ENCODE results near the gene CDRT4.

CDRT4 gene

DNA sequence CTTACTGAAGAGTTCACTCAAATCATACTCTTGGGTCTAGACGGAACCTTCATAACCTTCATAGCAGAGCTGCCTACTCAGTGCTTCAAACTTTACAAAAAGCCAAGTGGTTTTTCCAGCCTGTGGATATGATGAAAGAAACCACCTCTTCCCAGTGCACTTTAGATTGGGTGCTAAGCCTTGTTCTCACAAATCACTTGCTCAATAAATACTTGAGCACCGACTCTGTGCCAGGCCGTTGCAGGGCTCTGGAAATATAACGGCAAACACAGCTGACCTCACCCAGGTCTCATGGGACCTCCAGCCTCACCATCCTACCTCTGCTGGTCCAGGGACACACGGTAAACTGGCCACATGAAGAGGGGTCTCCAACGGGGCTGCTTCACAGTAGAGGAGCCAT is 35.7 kb downstream of the CDRT4 start:
- WGBS, 2 experiments (ENCODE audit: insufficient coverage in 2 of 2) = 90 to 99% methylated on average over 2 to 6 of the region's 6 CpGs
- Histone ChIP-seq H3K4me3 (ENCODE audit: extremely low read depth, insufficient read depth, low read length, poor library complexity, severe bottlenecking) (no peak overlapping the region), H3K27ac (ENCODE audit: low read depth, low read length, severe bottlenecking) (peak overlapping the region; percentile 13), H3K36me3 (ENCODE audit: control insufficient read depth, insufficient read depth, low read length) (peaks cover 11% of the 10 kb centered on the region), H3K9me3 (ENCODE audit: control insufficient read depth, low read length) (no peaks in the 10 kb centered on the region), H3K4me1 (ENCODE audit: control insufficient read depth, insufficient read depth, low read length, poor library complexity, severe bottlenecking) (peaks cover 5% of the 10 kb centered on the region)

DNA sequence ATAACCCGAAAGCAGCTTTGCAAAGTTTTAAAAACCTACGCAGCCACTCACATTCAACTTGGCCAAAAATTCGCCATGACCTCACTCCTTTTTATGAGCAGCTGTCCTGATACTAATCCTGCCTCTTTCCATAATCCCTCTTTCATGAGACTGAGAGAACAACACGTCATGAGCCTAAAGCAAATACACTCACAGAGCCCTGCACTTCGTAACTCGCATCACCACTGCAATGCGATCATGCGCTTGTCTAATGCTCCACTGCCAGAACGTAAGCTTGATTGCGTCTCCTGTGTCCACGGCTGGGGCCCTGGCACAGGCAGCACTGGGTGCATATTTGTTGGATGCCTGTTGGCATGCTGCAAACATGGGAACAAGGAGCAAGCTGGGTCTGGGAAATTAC is 36.2 kb downstream of the CDRT4 start:
- Histone ChIP-seq H3K4me1 (ENCODE audit: control insufficient read depth, insufficient read depth, low read length, poor library complexity, severe bottlenecking) (no peaks in the 10 kb centered on the region), H3K9me3 (ENCODE audit: control insufficient read depth, low read length) (no peaks in the 10 kb centered on the region), H3K36me3 (ENCODE audit: control insufficient read depth, insufficient read depth, low read length) (peaks cover 6% of the 10 kb centered on the region), H3K4me3 (ENCODE audit: extremely low read depth, insufficient read depth, low read length, poor library complexity, severe bottlenecking) (no peak overlapping the region), H3K27ac (ENCODE audit: low read depth, low read length, severe bottlenecking) (peak overlapping the region; percentile 13)
- WGBS, 2 experiments (ENCODE audit: insufficient coverage in 2 of 2) = 90 to 91% methylated on average over 11 of the region's 11 CpGs

DNA sequence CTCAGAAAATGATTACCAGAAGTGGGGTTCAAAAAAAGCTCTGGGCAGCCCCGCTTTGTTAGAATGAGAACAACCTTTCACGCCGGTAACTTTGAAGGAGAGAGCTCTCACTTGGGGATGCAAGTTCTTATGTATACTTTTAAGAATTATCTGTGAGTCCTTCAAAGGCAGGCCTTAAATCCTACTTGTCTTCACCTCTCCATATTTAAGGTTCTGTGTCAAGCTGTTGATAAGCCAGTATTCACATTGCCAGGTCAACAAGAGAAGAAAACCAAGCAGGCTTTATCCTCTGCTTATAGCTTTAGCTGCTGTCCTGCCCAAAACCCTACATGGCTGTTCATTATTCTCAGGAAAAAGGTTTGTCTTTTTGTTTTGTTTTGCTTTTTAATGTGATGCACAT is 42.9 kb downstream of the CDRT4 start:
- H3K36me3 ChIP-seq (ENCODE audit: control insufficient read depth, insufficient read depth, low read length) = no peaks in the 10 kb centered on the region
- H3K27ac ChIP-seq (ENCODE audit: low read depth, low read length, severe bottlenecking) = no peak overlapping the region
- no peak overlapping the region for H3K4me3 ChIP-seq (ENCODE audit: extremely low read depth, insufficient read depth, low read length, poor library complexity, severe bottlenecking)
- WGBS, 2 experiments (ENCODE audit: insufficient coverage in 2 of 2) = 95 to 100% methylated on average over 2 to 3 of the region's 3 CpGs
- H3K9me3 ChIP-seq (ENCODE audit: control insufficient read depth, low read length) = no peaks in the 10 kb centered on the region
- H3K4me1 ChIP-seq (ENCODE audit: control insufficient read depth, insufficient read depth, low read length, poor library complexity, severe bottlenecking) = peaks cover 2% of the 10 kb centered on the region

DNA sequence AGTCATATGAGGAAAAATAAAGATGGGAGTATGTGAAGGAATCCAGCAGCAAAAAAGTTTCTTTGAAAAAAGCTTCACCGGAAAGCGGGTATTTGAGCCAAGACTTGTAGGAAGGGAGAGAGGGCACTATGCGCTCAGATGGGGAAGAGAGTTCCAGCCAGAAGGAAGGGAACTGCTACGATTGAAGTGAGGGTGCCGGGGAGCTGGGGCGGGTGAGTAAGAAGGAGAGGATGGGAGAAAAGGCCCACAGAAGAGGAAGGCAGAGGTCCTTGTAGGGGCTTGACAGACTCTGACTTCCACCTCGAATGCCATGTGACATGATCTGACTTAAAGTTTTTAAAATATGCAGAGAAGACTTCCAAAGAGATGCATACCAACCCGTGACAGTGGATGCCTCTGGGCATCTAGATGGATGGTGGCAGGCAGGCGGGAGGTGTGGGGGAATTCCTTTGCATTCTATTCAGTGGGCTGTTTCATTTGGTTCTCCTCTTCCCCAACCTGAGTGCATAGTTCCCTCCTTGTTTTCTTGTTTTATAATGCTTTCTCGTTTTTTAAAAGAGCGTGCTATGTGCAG is 44.9 kb downstream of the CDRT4 start:
- Histone ChIP-seq H3K4me3 (ENCODE audit: extremely low read depth, insufficient read depth, low read length, poor library complexity, severe bottlenecking) (no peak overlapping the region), H3K27ac (ENCODE audit: low read depth, low read length, severe bottlenecking) (no peak overlapping the region), H3K9me3 (ENCODE audit: control insufficient read depth, low read length) (no peaks in the 10 kb centered on the region), H3K36me3 (ENCODE audit: control insufficient read depth, insufficient read depth, low read length) (no peaks in the 10 kb centered on the region), H3K4me1 (ENCODE audit: control insufficient read depth, insufficient read depth, low read length, poor library complexity, severe bottlenecking) (peaks cover 2% of the 10 kb centered on the region)
- 88 to 91% methylated on average over 8 to 9 of the region's 11 CpGs for WGBS, 2 experiments (ENCODE audit: insufficient coverage in 2 of 2)

DNA sequence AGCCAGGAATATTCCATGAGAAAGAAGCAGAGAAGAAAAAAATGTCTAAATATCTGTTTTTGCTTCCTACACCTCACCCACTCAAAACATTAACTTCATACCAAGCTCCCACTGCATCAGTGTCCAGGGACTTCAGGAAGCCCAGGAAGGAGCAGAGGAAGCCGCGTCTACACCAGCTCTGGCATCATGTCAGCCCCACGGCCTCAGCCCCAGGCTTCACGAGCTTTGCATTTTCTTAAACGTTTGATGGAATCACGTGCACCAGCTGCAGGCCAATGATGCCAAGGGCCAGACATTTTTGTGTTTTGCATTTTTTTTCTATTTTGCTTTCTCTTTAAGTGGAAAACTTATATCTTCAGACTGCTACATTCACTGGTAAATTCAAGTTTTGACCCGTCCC is 48.6 kb downstream of the CDRT4 start:
- H3K4me1 ChIP-seq (ENCODE audit: control insufficient read depth, insufficient read depth, low read length, poor library complexity, severe bottlenecking) = peaks cover 2% of the 10 kb centered on the region
- H3K4me3 ChIP-seq (ENCODE audit: extremely low read depth, insufficient read depth, low read length, poor library complexity, severe bottlenecking) = no peak overlapping the region
- H3K9me3 ChIP-seq (ENCODE audit: control insufficient read depth, low read length) = no peaks in the 10 kb centered on the region
- WGBS, 2 experiments (ENCODE audit: insufficient coverage in 2 of 2) = 94 to 98% methylated on average over 6 to 7 of the region's 7 CpGs
- H3K27ac ChIP-seq (ENCODE audit: low read depth, low read length, severe bottlenecking) = no peak overlapping the region
- H3K36me3 ChIP-seq (ENCODE audit: control insufficient read depth, insufficient read depth, low read length) = no peaks in the 10 kb centered on the region

DNA sequence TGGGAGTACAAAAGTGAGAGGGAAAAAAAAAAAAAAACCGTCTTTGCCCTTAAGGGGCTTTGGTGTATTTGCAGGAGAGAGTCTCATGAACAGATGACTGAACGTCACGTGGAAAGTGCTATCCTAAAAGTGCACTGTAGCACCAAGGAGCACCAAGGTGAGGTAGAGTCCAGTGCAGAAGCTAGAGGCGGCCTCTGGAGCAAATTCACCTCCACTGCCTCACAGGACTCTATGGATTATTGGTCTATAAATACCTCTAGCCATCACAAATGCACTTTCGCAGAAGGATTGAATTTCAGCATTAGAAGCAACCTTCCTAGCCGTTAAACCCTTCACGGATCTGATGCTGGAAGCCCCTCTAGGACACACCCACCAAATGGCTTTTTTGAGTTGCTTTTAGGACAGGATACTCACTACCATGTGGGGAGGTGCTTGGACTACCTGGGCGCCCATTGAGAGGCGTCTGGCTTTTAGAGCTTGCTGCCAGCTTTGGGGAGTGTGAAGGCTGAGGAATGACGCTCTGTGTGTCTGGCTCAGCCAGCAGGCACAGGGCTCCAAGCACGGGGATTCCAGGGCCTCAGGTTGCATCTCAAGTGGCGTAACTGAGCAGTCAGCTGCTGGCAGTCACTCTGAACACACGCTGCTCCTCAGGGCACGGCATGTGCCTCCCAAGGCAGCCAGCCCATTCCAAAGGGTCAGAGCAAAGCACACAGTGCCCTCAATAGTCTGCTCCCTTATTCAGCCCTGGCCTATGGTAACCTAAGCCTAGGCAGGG is 52.7 kb downstream of the CDRT4 start:
- no peak overlapping the region for H3K27ac ChIP-seq (ENCODE audit: low read depth, low read length, severe bottlenecking)
- H3K36me3 ChIP-seq (ENCODE audit: control insufficient read depth, insufficient read depth, low read length) = no peaks in the 10 kb centered on the region
- H3K4me1 ChIP-seq (ENCODE audit: control insufficient read depth, insufficient read depth, low read length, poor library complexity, severe bottlenecking) = peaks cover 10% of the 10 kb centered on the region
- WGBS, 2 experiments (ENCODE audit: insufficient coverage in 2 of 2) = 84 to 91% methylated on average over 13 of the region's 14 CpGs
- no peaks in the 10 kb centered on the region for H3K9me3 ChIP-seq (ENCODE audit: control insufficient read depth, low read length)
- H3K4me3 ChIP-seq (ENCODE audit: extremely low read depth, insufficient read depth, low read length, poor library complexity, severe bottlenecking) = no peak overlapping the region

DNA sequence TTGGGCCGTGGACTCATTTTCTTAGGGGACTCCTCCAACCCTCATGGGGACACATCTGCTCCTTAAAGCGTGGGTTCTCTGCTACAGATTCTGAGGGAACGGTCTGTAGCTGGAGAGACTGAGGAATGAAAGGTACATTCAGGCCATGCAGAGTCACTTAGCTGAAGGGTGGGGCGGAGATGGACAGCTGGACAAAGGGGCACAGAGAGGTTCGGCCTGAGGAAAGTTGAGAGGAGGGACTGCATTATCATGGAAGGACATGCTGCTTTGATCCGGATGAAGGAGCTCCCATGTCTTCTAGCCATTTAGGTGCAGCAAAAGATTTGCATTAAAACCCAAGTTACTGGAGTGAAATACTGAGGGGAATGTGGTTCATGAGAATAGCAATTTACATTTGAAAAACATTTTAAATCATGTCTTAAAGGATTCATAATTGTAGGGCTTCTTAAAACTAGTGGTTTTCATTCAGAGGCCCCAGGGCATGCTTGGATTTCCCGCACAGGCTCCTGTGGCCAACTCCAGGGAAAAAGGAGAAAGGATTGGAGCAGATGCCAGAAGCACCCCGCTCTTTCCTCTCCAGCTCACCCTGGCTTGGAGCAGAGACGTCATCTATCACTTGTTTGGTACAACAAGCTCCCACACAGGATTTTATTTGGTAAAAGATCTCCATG is 54.2 kb downstream of the CDRT4 start:
- H3K9me3 ChIP-seq (ENCODE audit: control insufficient read depth, low read length) = no peaks in the 10 kb centered on the region
- no peaks in the 10 kb centered on the region for H3K36me3 ChIP-seq (ENCODE audit: control insufficient read depth, insufficient read depth, low read length)
- H3K4me1 ChIP-seq (ENCODE audit: control insufficient read depth, insufficient read depth, low read length, poor library complexity, severe bottlenecking) = peaks cover 16% of the 10 kb centered on the region
- no peak overlapping the region for H3K4me3 ChIP-seq (ENCODE audit: extremely low read depth, insufficient read depth, low read length, poor library complexity, severe bottlenecking)
- 85 to 87% methylated on average over 6 to 7 of the region's 9 CpGs for WGBS, 2 experiments (ENCODE audit: insufficient coverage in 2 of 2)
- no peak overlapping the region for H3K27ac ChIP-seq (ENCODE audit: low read depth, low read length, severe bottlenecking)

DNA sequence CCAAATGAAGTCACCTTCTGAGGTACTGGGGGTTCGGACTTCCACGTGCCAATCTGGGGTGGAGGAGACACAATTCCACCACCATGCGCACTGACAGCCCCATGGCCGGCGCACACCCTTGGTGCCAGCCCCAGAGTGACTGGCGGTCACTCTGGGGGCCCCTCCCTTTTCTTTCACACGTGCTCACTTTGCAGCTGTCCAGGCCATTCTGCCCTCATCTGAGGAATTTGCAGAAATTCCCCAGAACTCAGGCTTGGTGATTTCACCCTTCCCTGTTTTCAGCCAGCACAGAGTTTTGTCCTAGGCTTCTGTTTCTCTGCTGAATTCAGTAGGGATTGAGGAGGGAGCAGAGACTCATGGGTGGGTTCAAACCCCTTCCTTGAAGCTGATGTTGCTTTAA is 54.8 kb downstream of the CDRT4 start:
- 82 to 84% methylated on average over 4 to 7 of the region's 7 CpGs for WGBS, 2 experiments (ENCODE audit: insufficient coverage in 2 of 2)
- Histone ChIP-seq H3K9me3 (ENCODE audit: control insufficient read depth, low read length) (no peaks in the 10 kb centered on the region), H3K4me1 (ENCODE audit: control insufficient read depth, insufficient read depth, low read length, poor library complexity, severe bottlenecking) (peaks cover 16% of the 10 kb centered on the region), H3K4me3 (ENCODE audit: extremely low read depth, insufficient read depth, low read length, poor library complexity, severe bottlenecking) (no peak overlapping the region), H3K27ac (ENCODE audit: low read depth, low read length, severe bottlenecking) (no peak overlapping the region), H3K36me3 (ENCODE audit: control insufficient read depth, insufficient read depth, low read length) (no peaks in the 10 kb centered on the region)

DNA sequence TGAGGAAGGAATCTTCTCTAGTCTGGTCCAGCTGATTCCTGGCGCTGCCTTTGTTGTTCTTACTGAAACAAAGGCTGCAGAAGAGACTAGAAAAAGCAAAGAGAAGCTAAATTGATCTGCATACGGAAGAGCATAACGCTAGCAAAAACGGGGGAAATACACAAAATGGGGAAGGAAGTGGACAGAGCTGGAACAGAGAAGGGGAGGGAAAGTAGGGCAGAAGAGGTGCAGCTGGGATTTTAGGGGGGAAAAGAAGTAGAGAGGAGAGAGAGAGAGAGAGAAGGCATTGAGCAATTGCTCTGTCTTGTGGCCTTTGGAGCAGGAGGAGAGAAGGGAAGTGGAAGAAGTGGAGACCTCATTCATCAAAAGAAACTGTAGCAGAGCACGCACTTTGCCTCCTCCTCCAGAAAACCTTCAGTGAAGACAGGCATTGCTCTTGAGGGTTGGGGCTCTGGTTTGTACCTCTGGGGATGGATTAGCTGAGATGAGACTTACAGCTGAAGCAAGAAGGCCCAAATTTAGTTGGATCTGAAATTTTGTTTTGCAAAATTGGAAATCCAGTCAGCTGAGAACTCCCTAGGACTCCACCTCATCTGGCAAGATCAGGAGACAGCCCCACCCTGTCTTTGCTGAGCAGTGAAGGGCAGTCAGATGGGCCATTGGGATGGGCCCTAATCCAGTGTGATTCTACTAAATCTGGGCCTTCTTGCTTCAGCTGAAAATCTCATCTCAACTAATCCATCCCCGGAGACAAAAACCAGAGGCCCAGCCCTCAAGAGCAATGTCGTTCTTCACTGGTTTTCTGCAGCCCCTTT is 55.8 kb downstream of the CDRT4 start:
- Histone ChIP-seq H3K27ac (ENCODE audit: low read depth, low read length, severe bottlenecking) (no peak overlapping the region), H3K4me1 (ENCODE audit: control insufficient read depth, insufficient read depth, low read length, poor library complexity, severe bottlenecking) (peaks cover 17% of the 10 kb centered on the region)
- 85 to 94% methylated on average over 6 of the region's 7 CpGs for WGBS, 2 experiments (ENCODE audit: insufficient coverage in 2 of 2)

DNA sequence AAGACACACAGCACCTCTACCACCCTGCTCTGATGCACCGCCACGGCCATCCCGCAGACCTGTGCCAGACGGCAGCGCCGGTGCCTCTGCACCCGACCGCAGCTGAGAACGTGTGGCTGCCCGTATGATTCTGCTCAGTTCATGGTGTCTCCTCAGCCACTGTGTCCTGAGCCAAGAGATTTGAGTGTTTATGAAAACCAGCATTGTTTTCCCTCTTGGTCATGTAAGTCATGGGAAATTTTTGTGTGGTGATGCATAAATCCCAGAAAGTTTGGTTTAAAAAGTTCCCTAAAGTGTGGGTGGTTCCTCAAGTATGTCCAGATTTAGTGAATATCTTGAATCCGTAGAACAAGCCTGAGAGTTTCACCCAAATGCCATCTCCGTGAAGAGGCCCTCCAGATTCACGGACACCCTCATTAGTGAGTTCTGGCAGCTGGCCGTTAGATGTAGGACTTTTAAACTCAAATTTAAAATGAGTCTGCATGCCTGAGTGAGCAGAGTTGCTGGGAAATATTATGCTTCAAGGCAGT is 57.6 kb downstream of the CDRT4 start:
- Histone ChIP-seq H3K9me3 (ENCODE audit: control insufficient read depth, low read length) (no peaks in the 10 kb centered on the region), H3K36me3 (ENCODE audit: control insufficient read depth, insufficient read depth, low read length) (no peaks in the 10 kb centered on the region), H3K4me3 (ENCODE audit: extremely low read depth, insufficient read depth, low read length, poor library complexity, severe bottlenecking) (no peak overlapping the region), H3K27ac (ENCODE audit: low read depth, low read length, severe bottlenecking) (peak overlapping the region; percentile 65), H3K4me1 (ENCODE audit: control insufficient read depth, insufficient read depth, low read length, poor library complexity, severe bottlenecking) (peaks cover 27% of the 10 kb centered on the region)
- 94 to 96% methylated on average over 11 to 12 of the region's 14 CpGs for WGBS, 2 experiments (ENCODE audit: insufficient coverage in 2 of 2)

More for the DNA sequence above, 55.8 kb downstream of the CDRT4 start:
- no peak overlapping the region for H3K4me3 ChIP-seq (ENCODE audit: extremely low read depth, insufficient read depth, low read length, poor library complexity, severe bottlenecking)
- no peaks in the 10 kb centered on the region for H3K9me3 ChIP-seq (ENCODE audit: control insufficient read depth, low read length)
- H3K36me3 ChIP-seq (ENCODE audit: control insufficient read depth, insufficient read depth, low read length) = no peaks in the 10 kb centered on the region
